B cell (primary cell): ENCODE results near the gene CDC34. TPM values are rescaled to one million over a fixed set of nuclear protein-coding genes. Genes with fewer than 3 reads are reported as not detected.
A peak's percentile ranks its signal among the peaks of the same experiment; 100 is the strongest.

ENCODE experiments used
- ATAC-seq: fragments of 200-7000 bp; cut with Tn5 transposase; one replicate; pipeline ENCODE4 v1.10.0; 2021; ENCODE audit warnings: low read depth, mild to moderate bottlenecking, moderate number of reproducible peaks, moderate library complexity
- CTCF ChIA-PET: fragments of 350-600 bp; sonication (Branson Sonifier 250); formaldehyde crosslinking; loops from one replicate; lab custom pipeline; 2021; ENCODE audit warnings: antibody characterized with exemption, inconsistent platforms; lab: Charles Lee
- POLR2A ChIA-PET: fragments of 350-600 bp; sonication (Branson Sonifier 250); formaldehyde crosslinking; loops from one replicate; lab custom pipeline; 2021; ENCODE audit warnings: antibody characterized with exemption; lab: Charles Lee
- DNase-seq: peaks from one replicate; pipeline ENCODE4 v3.0.0; 2013
- H2AFZ ChIP-seq: 2 replicates; pipeline ENCODE4 v1.6.1; 2012; ENCODE audit warnings: mild to moderate bottlenecking, low read depth, low read length; ENCODE audit not compliant: insufficient read depth, poor library complexity, severe bottlenecking
- H3K27ac ChIP-seq, 2 donors: 1 replicate in 1 of 2; 2 replicates in 1 of 2; pipeline ENCODE4 v1.5.1; 2012 to 2013; ENCODE audit warnings: low read length in 2 of 2, mild to moderate bottlenecking in 2 of 2, moderate library complexity in 1 of 2
- H3K27me3 ChIP-seq, 4 experiments: fragments of 200-600 bp in 1 of 4; sonication (generic) in 1 of 4; replicated peaks in 1 of 4; 1 replicate in 2 of 4; 2 replicates in 2 of 4; pipeline versions ENCODE4 v1.6.1 to v1.7.0; 2013 to 2016; ENCODE audit warnings: low read length in 3 of 4, mild to moderate bottlenecking in 2 of 4, mixed read lengths in 1 of 4, moderate library complexity in 1 of 4; ENCODE audit not compliant: insufficient read depth in 4 of 4, control insufficient read depth in 3 of 4; ENCODE audit errors: control extremely low read depth in 1 of 4
- H3K36me3 ChIP-seq, 2 experiments: replicated peaks in 1 of 2; 1 replicate in 1 of 2; 2 replicates in 1 of 2; pipeline versions ENCODE4 v1.6.1 to v1.7.1; 2013; ENCODE audit warnings: low read length in 1 of 2; ENCODE audit not compliant: insufficient read depth in 2 of 2, control insufficient read depth in 1 of 2; ENCODE audit errors: control extremely low read depth in 1 of 2, extremely low read depth in 1 of 2
- H3K4me1 ChIP-seq, 2 donors: fragments of 200-600 bp in 1 of 2; sonication (generic) in 1 of 2; 1 replicate in 1 of 2; 2 replicates in 1 of 2; pipeline versions ENCODE4 v1.5.1 to v1.6.1; 2013 to 2017; ENCODE audit warnings: low read length in 2 of 2; ENCODE audit not compliant: control insufficient read depth in 2 of 2, insufficient read depth in 2 of 2
- H3K4me2 ChIP-seq: replicated peaks from 2 replicates; pipeline ENCODE3; 2012; ENCODE audit warnings: mild to moderate bottlenecking, low read depth, low read length; ENCODE audit not compliant: poor library complexity, severe bottlenecking
- H3K4me3 ChIP-seq, 5 experiments: fragments of 200-600 bp in 1 of 5; sonication (generic) in 1 of 5; 1 replicate in 3 of 5; 2 replicates in 2 of 5; pipeline versions ENCODE4 v1.5.1 to v1.7.0; 2011 to 2016; ENCODE audit warnings: low read length in 4 of 5, mild to moderate bottlenecking in 4 of 5, low read depth in 2 of 5, control low read depth in 1 of 5, moderate library complexity in 1 of 5; ENCODE audit not compliant: insufficient read depth in 1 of 5; ENCODE audit errors: control extremely low read depth in 1 of 5, extremely low read depth in 1 of 5
- H3K79me2 ChIP-seq: fragments of 200-600 bp; sonication (generic); one replicate; pipeline ENCODE4 v1.6.0; 2016; ENCODE audit warnings: low read length; ENCODE audit not compliant: control insufficient read depth, insufficient read depth
- H3K9ac ChIP-seq: fragments of 200-600 bp; sonication (generic); 2 replicates; pipeline ENCODE4 v1.6.1; 2017; ENCODE audit warnings: mild to moderate bottlenecking, low read length, moderate library complexity
- H3K9me3 ChIP-seq, 3 donors: one replicate each; pipeline versions ENCODE4 v1.6.1 to v1.7.1; 2013; ENCODE audit warnings: low read length in 2 of 3; ENCODE audit not compliant: control insufficient read depth in 2 of 3, insufficient read depth in 1 of 3; ENCODE audit errors: control extremely low read depth in 1 of 3
- H4K20me1 ChIP-seq: 2 replicates; pipeline ENCODE4 v1.6.0; 2012; ENCODE audit warnings: mild to moderate bottlenecking, low read length; ENCODE audit not compliant: insufficient read depth, control insufficient read depth, poor library complexity, severe bottlenecking
- H3K27ac Mint-ChIP-seq: one replicate; pipeline ENCODE4 v1.8.0; 2021; ENCODE audit warnings: mixed read lengths
- H3K27me3 Mint-ChIP-seq: one replicate; pipeline ENCODE4 v1.8.0; 2021; ENCODE audit warnings: mixed read lengths
- H3K4me1 Mint-ChIP-seq: one replicate; pipeline ENCODE4 v1.8.0; 2021; ENCODE audit warnings: mixed read lengths
- H3K4me3 Mint-ChIP-seq: one replicate; pipeline ENCODE4 v1.8.0; 2021; ENCODE audit warnings: mixed read lengths
- H3K9me3 Mint-ChIP-seq: one replicate; pipeline ENCODE4 v1.8.0; 2022; ENCODE audit warnings: mixed read lengths; ENCODE audit not compliant: insufficient read depth
- EZH2 ChIP-seq: IDR thresholded peaks from 2 replicates; pipeline ENCODE4 v1.6.1; 2012; ENCODE audit warnings: borderline replicate concordance, low read depth, mild to moderate bottlenecking, moderate library complexity, low read length; ENCODE audit not compliant: insufficient read depth, poor library complexity, severe bottlenecking
- WGBS: methylation state at CpG from one replicate; pipeline ENCODE4 v1.1.5; 2013; ENCODE audit warnings: missing lambda C conversion rate; ENCODE audit not compliant: insufficient coverage; 5-methylcytosine and 5-hydroxymethylcytosine counted together
- intact Hi-C: fragments of 100-400 bp; cut with micrococcal nuclease; formaldehyde crosslinking; loops from one replicate; pipeline ENCODE4 v1.10.0; 2022
- polyA plus RNA-seq: library from polyadenylated mRNA; depleted of rRNA; stranded (reverse); fragments of >200 nt; gene quantifications from 2 replicates; pipeline ENCODE4 v1.2.3, GENCODE V29; 2012
- total RNA-seq, 2 donors: library from RNA; stranded (reverse); fragments of 120-200 nt in 1 of 2; gene quantifications; 1 replicate in 1 of 2; 2 replicates in 1 of 2; pipeline versions ENCODE4 v1.2.3 to v1.2.4, GENCODE V29; 2013 to 2022
- TF ChIP-seq, protein P1 (sequence below): fragments of 200-600 bp; IDR thresholded peaks from one replicate; pipeline ENCODE4 v1.8.0; 2022; ENCODE audit warnings: antibody characterized with exemption, mild to moderate bottlenecking

Gene CDC34
- total and polyA plus RNA-seq, 2 donors (not counting 1 experiment from before 2014, with no cell fraction given) = 26.9 to 28.4 TPM

DNA sequence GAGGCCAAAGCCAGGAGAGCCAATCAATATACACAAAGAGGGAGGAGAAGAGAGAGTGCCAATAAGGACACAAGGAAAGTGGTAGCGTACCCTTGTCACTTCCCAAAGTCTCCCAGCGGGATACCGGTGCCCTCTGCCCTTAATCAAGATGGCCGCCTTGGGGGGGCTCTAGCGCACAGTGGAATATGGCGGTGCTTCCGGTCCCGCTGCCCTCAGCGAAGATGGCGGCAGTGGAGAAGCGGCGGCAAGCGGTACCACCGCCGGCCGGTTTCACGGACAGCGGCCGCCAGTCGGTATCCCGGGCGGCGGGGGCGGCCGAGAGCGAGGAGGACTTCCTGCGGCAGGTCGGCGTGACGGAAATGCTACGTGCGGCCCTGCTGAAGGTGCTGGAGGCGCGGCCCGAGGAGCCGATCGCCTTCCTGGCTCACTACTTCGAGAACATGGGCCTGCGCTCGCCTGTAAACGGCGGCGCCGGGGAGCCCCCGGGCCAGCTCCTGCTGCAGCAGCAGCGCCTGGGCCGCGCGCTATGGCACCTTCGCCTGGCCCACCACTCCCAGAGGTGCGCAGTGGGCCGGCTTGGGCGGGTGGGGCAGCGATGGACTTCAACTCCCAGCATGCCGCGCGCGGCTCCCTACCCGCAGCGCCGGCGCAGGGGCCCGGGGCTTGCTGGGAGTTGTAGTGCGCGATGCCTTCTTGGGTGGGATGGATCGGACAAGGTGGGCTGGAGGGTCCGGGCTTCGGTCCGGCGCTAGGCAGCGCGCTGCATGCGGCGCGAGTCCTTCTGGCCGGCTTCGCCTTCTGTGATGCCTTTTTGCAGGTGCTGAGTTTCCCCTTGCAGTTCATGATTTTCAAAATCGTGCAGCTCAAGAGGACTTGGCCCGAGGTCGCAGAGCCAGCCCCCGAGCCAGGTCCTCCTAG, 24.0 kb upstream of the CDC34 start, which contains the start of gene TPGS1:
TPGS1 (plus strand) TSS at position 212 of the 918 bp plus-strand sequence; CDS start at position 222, 10 bp downstream.
- intact Hi-C loops = loop anchor here (1.0 to 10.0 kb wide), 4 partner anchors 18 to 735 kb away; partner anchors contain the start of genes ATP5F1D, CDC34 and MIER2
- Histone ChIP-seq H3K4me1 (peaks cover 31 to 37% of the 10 kb centered on the region in 2 donors), H3K27ac (peak within 1 kb of the TSS; percentile 95 to 99), H3K9me3 (peaks cover 0 to 2% (median 0%) of the 10 kb centered on the region in 3 donors), H3K79me2 (peaks cover 19% of the 10 kb centered on the region), H3K36me3 (no peaks in the 10 kb centered on the region), H3K4me3 (peak within 1 kb of the TSS; percentile 74 to 98 (median 90)), H3K27me3 (no peaks in the 10 kb centered on the region), H2AFZ (peak within 1 kb of the TSS; percentile 99), H3K4me2 (peak within 1 kb of the TSS; percentile 97), H4K20me1 (peaks cover 23% of the 10 kb centered on the region), H3K9ac (peak within 1 kb of the TSS; percentile 91)
- WGBS = 2% methylated on average over 81 of the region's 81 CpGs
- peak within 1 kb of the TSS; percentile 90 for H3K4me3 Mint-ChIP-seq
- POLR2A ChIA-PET = interaction anchor here (1.0 to 1.6 kb wide), 4 partner anchors 12 to 65 kb away, joined by 3 to 16 read pairs (median 4); partner anchors contain the start of genes BSG, CDC34 and MADCAM1
- peak within 1 kb of the TSS; percentile 99 for H3K27ac Mint-ChIP-seq
- no peak for TF ChIP-seq EZH2
- TF ChIP-seq, protein P1, sequence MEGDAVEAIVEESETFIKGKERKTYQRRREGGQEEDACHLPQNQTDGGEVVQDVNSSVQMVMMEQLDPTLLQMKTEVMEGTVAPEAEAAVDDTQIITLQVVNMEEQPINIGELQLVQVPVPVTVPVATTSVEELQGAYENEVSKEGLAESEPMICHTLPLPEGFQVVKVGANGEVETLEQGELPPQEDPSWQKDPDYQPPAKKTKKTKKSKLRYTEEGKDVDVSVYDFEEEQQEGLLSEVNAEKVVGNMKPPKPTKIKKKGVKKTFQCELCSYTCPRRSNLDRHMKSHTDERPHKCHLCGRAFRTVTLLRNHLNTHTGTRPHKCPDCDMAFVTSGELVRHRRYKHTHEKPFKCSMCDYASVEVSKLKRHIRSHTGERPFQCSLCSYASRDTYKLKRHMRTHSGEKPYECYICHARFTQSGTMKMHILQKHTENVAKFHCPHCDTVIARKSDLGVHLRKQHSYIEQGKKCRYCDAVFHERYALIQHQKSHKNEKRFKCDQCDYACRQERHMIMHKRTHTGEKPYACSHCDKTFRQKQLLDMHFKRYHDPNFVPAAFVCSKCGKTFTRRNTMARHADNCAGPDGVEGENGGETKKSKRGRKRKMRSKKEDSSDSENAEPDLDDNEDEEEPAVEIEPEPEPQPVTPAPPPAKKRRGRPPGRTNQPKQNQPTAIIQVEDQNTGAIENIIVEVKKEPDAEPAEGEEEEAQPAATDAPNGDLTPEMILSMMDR = no peak
- ATAC-seq = peak; percentile 64
- no peak for DNase-seq
- no peaks in the 10 kb centered on the region for H3K27me3 Mint-ChIP-seq
- CTCF ChIA-PET = interaction anchor here (1.1 to 2.1 kb wide), 8 partner anchors 11 to 213 kb away, joined by 3 to 18 read pairs (median 6); partner anchors contain the start of gene CDC34
- H3K4me1 Mint-ChIP-seq = peaks cover 32% of the 10 kb centered on the region
- H3K9me3 Mint-ChIP-seq = peaks cover under 1% of the 10 kb centered on the region
